ENCODE measurements around the gene UAP1. TPM values are rescaled to one million over a fixed set of nuclear protein-coding genes. Genes with fewer than 3 reads are reported as not detected.

Gene UAP1
- total and polyA plus RNA-seq, 2 donors (not counting 1 experiment from before 2014, with no cell fraction given): 5.3 to 16.4 TPM

- Mint-ChIP-seq H3K27me3 (no peaks in the 10 kb centered on the region), H3K27ac (no peak overlapping the region), H3K4me1 (peaks cover 20% of the 10 kb centered on the region), H3K9me3 (ENCODE audit: insufficient read depth) (no peaks in the 10 kb centered on the region), H3K4me3 (no peak overlapping the region)
- intact Hi-C loops (cut with micrococcal nuclease): no loop called here
- no peak for TF ChIP-seq EZH2 (IDR thresholded peaks at IDR 0.05; ENCODE audit: borderline replicate concordance, insufficient read depth, low read depth, low read length, poor library complexity, severe bottlenecking)
- TF ChIP-seq CTCF (IDR thresholded peaks at IDR 0.05): no peak
- Histone ChIP-seq H4K20me1 (ENCODE audit: control insufficient read depth, insufficient read depth, low read length, poor library complexity, severe bottlenecking) (no peaks in the 10 kb centered on the region), H3K4me2 (replicated peaks; ENCODE audit: low read depth, low read length, poor library complexity, severe bottlenecking) (no peak overlapping the region), H3K4me1 (ENCODE audit: control insufficient read depth in 2 of 2, insufficient read depth in 2 of 2, low read length in 2 of 2) (peaks cover 17 to 20% of the 10 kb centered on the region in 2 donors), H3K27ac (ENCODE audit: low read length in 2 of 2) (peak overlapping the region in 1 of 2 donors; percentile 5), H3K27me3 (replicated peaks in 1 of 4; ENCODE audit: control extremely low read depth in 1 of 4, control insufficient read depth in 3 of 4, insufficient read depth in 4 of 4, low read length in 3 of 4) (no peaks in the 10 kb centered on the region), H3K4me3 (ENCODE audit: control extremely low read depth in 1 of 5, extremely low read depth in 1 of 5, insufficient read depth in 1 of 5, low read depth in 2 of 5, low read length in 4 of 5) (no peak overlapping the region), H3K9me3 (ENCODE audit: control extremely low read depth in 1 of 3, control insufficient read depth in 2 of 3, insufficient read depth in 1 of 3, low read length in 2 of 3) (no peaks in the 10 kb centered on the region), H3K36me3 (replicated peaks in 1 of 2; ENCODE audit: control extremely low read depth in 1 of 2, control insufficient read depth in 1 of 2, extremely low read depth in 1 of 2, insufficient read depth in 2 of 2, low read length in 1 of 2) (peaks cover 16 to 41% of the 10 kb centered on the region in 2 experiments), H3K9ac (ENCODE audit: low read length) (no peak overlapping the region), H2AFZ (ENCODE audit: insufficient read depth, low read depth, low read length, poor library complexity, severe bottlenecking) (no peak overlapping the region), H3K79me2 (ENCODE audit: control insufficient read depth, insufficient read depth, low read length) (no peaks in the 10 kb centered on the region)
- ChIA-PET POLR2A (no interaction called here), CTCF (no interaction called here)
- DNase-seq (no peak), ATAC-seq (ENCODE audit: low read depth) (no peak)
Observed at GRCh38 chr1:162527314-162527713, 34.2 kb upstream of the UAP1 start.

- Histone ChIP-seq H3K4me2 (replicated peaks; ENCODE audit: low read depth, low read length, poor library complexity, severe bottlenecking) (peak overlapping the region; percentile 46), H3K4me3 (ENCODE audit: control extremely low read depth in 1 of 5, extremely low read depth in 1 of 5, insufficient read depth in 1 of 5, low read depth in 2 of 5, low read length in 4 of 5) (no peak overlapping the region), H2AFZ (ENCODE audit: insufficient read depth, low read depth, low read length, poor library complexity, severe bottlenecking) (no peak overlapping the region), H3K4me1 (ENCODE audit: control insufficient read depth in 2 of 2, insufficient read depth in 2 of 2, low read length in 2 of 2) (peaks cover 17 to 20% of the 10 kb centered on the region in 2 donors), H3K9me3 (ENCODE audit: control extremely low read depth in 1 of 3, control insufficient read depth in 2 of 3, insufficient read depth in 1 of 3, low read length in 2 of 3) (no peaks in the 10 kb centered on the region), H3K9ac (ENCODE audit: low read length) (no peak overlapping the region), H3K79me2 (ENCODE audit: control insufficient read depth, insufficient read depth, low read length) (no peaks in the 10 kb centered on the region), H4K20me1 (ENCODE audit: control insufficient read depth, insufficient read depth, low read length, poor library complexity, severe bottlenecking) (no peaks in the 10 kb centered on the region), H3K27me3 (replicated peaks in 1 of 4; ENCODE audit: control extremely low read depth in 1 of 4, control insufficient read depth in 3 of 4, insufficient read depth in 4 of 4, low read length in 3 of 4) (no peaks in the 10 kb centered on the region), H3K27ac (ENCODE audit: low read length in 2 of 2) (peak overlapping the region; percentile 59 to 77), H3K36me3 (replicated peaks in 1 of 2; ENCODE audit: control extremely low read depth in 1 of 2, control insufficient read depth in 1 of 2, extremely low read depth in 1 of 2, insufficient read depth in 2 of 2, low read length in 1 of 2) (peaks cover 4 to 11% of the 10 kb centered on the region in 2 experiments)
- TF ChIP-seq CTCF (IDR thresholded peaks at IDR 0.05) (no peak), EZH2 (IDR thresholded peaks at IDR 0.05; ENCODE audit: borderline replicate concordance, insufficient read depth, low read depth, low read length, poor library complexity, severe bottlenecking) (no peak)
- peak overlapping the region; percentile 69 for H3K27ac Mint-ChIP-seq
- ChIA-PET CTCF (no interaction called here), POLR2A (no interaction called here)
- no CpG with 5 or more reads among the region's 7 CpGs for WGBS (ENCODE audit: insufficient coverage)
- ATAC-seq (ENCODE audit: low read depth) (peak; percentile 93), DNase-seq (peak; percentile 81)
- no peak overlapping the region for H3K4me3 Mint-ChIP-seq
- intact Hi-C loops (cut with micrococcal nuclease): loop anchor here (1.0 kb wide), 2 partner anchors 31 to 32 kb away; partner anchors contain the start of gene UAP1
- no peaks in the 10 kb centered on the region for H3K27me3 Mint-ChIP-seq
- H3K4me1 Mint-ChIP-seq: peaks cover 20% of the 10 kb centered on the region
- H3K9me3 Mint-ChIP-seq (ENCODE audit: insufficient read depth): no peaks in the 10 kb centered on the region
Observed at GRCh38 chr1:162530307-162530987, 31.1 kb upstream of the UAP1 start.
